Stimulated activated CD8-positive, alpha-beta memory T cell treated with anti-CD3 and anti-CD28 coated beads, Interleukin-15, amount 100 ng/mL, for 4 hours (primary cell): Measurements from ENCODE around the gene PDLIM7.
A peak's percentile ranks its signal among the peaks of the same experiment; 100 is the strongest.
"Not testable (repeated sequence)": the region's sequence is repeated elsewhere in the genome, so short reads cannot be mapped to it uniquely, and the experiment has no call there.

Source experiments
- DNase-seq, 2 donors: peaks; one replicate each; pipeline ENCODE4 v3.0.0-alpha.2; 2020; ENCODE audit warnings: low read depth in 2 of 2

The PDLIM7 gene, protein sequence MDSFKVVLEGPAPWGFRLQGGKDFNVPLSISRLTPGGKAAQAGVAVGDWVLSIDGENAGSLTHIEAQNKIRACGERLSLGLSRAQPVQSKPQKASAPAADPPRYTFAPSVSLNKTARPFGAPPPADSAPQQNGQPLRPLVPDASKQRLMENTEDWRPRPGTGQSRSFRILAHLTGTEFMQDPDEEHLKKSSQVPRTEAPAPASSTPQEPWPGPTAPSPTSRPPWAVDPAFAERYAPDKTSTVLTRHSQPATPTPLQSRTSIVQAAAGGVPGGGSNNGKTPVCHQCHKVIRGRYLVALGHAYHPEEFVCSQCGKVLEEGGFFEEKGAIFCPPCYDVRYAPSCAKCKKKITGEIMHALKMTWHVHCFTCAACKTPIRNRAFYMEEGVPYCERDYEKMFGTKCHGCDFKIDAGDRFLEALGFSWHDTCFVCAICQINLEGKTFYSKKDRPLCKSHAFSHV

DNA sequence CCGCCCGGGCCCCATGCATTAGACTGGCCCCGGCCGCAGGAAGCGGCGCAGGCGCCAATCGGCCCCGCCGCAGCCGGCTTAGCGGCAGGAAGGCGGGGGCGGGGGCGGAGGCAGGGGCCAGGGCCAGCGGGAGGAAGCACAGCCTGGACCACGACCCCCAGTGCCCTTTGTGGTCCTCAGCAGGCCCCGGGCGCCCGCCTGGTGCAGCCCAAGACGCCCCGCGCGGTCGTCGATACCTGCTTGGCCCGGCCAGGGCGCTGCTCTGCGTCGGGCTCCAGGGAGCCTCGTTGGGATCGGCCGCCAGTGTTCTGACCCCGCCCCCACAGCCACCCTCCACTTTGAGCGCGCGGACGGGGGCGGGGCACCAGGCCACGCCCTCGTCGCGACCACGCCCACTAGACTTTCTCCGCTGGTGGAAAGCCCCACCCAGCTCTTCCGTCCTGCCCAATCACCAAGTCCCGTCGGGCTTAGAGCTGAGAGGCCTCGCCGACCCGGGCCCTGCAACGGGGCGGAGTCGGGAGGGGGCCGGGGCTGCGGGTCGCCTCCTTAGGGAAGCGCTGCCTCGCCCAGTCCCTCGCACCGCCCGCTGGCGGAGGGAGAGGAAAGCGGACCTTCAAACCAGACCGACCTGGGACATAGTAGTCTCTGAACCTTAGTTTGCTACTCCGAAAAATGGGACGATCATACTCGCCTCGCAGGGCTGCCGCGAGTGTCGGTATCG is at the start of gene PDLIM7:
Gene PDLIM7 (minus strand): TSS at position 313 of the 721 bp plus-strand sequence. CDS start 1,092 bp downstream, outside the sequence.
- DNase-seq, result peak; percentile 79 to 82

GRCh38 chr5:177546258-177546741 is 48.9 kb upstream of the PDLIM7 start:
- DNase-seq, result no peak

DNA sequence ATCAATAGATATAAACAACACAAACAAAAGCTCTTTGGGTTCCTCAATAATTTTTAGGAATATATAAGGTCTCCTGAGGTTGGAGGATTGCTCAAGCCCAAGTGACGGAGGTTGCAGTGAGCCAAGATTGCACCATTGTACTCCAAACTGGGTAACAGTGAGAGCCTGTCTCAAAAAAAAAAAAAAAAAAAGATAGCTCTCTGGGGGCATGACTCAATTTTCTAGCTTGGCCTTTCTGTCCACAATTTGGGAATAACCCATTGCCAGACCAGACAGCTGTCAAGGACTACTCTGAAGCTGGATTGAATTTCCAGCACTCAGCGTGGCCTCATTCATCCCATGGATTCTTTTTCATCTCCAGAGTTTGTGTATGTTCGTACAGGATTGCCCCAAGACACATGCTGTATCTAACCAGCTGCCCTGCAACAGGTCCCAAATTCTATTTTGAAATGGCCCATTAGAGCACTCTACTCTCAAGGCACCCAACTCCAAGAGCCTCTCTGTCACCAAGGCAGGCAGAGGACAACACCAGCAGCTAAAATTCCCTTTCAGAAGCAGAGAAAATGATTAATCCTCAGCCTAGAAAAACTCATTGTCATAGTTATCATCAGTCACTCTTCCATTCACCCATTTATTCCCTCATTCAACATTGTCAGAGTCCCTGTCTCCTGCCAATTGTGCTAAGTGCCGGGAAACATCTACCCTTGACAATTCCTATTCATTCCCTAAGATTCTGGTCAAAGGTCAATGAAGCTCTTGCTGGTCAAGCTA is 48.3 kb upstream of the PDLIM7 start:
- DNase-seq, result no peak

DNA sequence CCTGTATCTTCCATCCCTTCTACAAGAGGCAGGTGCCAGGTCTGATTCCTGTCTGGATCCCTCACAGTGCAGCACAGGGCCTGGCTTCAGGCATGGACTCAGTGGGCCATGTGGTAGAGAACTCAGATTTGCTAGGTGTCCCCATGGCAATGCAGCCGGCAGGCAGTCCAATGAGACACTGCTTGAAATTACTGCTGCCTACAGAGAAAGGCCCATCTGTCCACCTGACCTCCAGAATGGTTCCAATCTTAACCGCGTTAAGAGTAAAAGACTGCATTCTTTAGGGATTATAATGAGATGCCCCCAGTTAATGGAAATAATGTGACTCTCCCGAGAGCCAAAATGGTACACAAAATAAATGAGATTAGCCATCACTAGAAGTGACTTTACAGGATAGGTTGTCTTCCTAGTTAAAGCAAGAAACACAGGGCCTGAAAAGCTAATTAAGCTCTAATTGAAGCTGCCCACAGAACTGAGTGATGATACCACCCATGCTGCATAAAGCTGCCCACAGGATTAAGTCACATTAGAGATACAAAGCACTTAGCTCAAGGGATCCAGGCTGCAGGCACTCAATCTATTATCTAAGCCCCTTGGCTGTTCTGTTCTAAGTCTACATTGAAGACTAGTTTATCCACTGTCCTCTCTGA is 45.5 kb upstream of the PDLIM7 start:
- no peak for DNase-seq

GRCh38 chr5:177540438-177540837 is 43.0 kb upstream of the PDLIM7 start:
- no peak for DNase-seq

DNA sequence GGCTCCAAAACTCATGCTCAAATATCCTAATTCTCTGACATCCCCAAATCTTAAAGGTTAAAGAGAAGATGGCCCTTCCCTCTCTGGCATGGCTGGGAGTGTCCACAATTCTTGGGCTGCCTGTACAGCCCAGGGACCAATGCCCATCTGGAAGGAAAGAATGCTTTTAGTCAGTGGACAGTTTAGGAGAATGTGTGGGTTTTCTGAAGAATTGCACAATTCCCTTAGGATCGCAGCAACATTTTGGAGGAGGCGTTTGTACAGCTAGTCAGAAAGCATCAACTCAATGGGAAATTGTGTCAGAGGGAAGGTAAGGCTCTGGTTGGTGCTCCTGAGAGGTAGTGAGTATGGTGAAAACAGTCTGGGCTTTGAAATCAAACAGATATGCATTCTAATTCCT is 42.0 kb upstream of the PDLIM7 start:
- no peak for DNase-seq

- no peak for DNase-seq
These were observed 41.5 kb upstream of the PDLIM7 start for GRCh38 chr5:177538876-177539275.

- no peak for DNase-seq
These were observed 40.3 kb upstream of the PDLIM7 start for GRCh38 chr5:177537389-177538361.

DNA sequence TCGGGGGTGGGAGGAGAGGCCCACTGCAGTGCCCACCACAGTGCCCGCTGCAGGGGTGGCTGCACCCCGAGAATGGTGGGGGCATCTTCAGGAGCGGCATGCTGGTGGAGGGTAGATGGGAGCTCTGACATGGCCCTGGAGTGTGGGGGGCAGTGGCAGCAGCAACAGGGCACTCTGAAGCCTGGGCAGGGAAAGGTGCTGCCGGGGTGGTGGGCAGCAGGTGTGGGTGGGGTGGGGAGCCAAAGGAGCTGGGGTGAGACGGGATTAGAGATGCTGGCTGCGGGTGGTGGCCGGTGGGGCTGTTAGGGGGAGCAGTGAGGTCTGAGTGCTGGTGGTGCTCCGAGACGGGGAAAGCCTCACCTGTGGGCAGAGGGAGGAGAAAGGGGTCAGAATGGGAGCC is 39.0 kb upstream of the PDLIM7 start:
- DNase-seq, result no peak

DNA sequence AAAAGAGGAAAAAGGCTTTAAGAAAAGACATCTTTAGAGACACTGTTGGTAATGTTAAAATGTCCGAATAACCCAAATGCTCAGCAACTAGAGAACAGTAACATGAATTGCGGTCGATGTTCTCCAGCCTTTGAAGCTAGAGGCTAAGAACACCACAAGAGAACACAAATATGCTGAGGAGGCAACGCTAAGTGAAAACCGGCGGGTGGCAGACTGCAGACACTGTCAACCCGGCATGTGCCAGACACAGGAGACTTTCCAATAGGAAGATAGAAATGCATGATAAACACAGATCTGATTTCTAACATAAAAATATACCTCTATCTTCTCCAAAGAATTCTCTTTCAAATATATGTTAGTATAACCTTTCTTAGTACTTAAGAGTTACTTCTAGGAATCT is 37.7 kb upstream of the PDLIM7 start:
- DNase-seq, result no peak

DNA sequence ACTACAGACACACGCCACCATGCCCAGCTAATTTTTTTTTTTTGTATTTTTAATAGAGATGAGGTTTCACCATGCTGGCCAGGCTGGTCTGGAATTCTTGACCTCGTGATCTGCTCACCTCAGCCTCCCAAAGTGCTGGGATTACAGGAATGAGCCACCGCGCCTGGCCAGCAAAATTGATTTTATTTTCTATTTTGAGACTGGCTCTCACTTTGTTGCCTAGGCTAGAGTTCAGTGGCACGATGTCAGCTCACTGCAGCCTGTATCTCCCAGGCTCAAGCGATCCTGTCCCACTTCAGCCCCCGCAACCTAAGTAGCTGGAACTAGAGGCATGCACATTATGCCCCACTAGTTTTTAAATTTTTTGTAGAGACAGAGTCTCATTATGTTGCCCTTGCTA is 37.0 kb upstream of the PDLIM7 start:
- DNase-seq, result not testable (repeated sequence)

DNA sequence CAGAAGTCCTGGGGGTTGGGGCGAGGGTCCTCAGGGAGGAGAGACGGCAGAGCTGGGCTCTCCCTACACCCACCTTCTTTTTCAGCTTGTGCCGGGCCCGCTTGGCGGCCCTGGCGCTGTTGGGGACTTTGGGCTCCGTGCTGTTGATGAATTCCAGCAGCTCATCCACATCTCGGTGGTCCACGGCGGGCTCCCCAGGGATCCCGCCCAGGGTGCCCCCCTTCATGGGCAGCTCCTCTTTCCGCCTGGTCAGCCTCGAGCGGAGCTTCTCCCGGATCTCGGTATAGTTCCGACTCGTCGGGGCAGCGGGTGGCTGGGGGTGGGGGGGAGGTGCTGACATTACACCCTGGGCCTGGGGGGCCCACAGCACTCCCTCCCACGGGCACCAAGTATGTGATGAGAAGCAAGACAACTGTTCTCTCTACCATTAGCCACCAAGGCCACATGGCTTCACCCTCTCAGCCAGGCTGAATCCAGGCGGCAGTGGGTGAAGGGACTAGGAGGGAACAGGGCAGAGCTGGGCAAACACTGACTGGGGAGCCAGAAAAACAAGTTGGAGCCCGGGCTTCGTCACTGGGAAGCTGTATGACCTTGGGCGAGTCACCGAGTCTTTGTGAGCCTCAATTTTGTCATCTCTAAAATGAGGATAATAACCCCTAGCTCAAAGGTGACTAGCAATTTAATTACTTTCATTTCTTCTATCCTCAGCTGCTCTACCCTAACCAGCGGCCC is 34.0 kb upstream of the PDLIM7 start:
- no peak for DNase-seq

- no peak for DNase-seq
These were observed 33.2 kb upstream of the PDLIM7 start for GRCh38 chr5:177530638-177531037.

GRCh38 chr5:177529247-177530203 is 32.1 kb upstream of the PDLIM7 start:
- DNase-seq, result no peak

DNA sequence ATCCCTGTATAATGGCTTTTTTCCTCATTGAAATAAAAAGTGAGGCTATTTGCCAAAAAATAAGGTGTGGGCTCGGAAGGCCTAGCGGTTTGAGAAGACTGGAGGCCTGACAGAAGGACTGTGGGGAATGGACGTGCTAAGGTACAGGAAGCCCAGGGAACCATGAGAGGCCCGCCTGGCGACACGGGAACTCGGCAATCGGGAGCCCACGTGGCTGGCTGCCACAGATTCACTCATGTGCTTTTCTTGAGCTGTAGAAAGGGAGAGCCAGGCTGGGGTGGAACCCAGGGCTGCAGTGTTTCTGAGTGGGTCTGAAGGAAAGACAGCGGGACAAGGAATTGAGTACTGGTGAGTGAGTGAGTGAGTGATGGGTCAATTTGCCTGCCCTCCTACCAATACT is 31.2 kb upstream of the PDLIM7 start:
- no peak for DNase-seq

DNA sequence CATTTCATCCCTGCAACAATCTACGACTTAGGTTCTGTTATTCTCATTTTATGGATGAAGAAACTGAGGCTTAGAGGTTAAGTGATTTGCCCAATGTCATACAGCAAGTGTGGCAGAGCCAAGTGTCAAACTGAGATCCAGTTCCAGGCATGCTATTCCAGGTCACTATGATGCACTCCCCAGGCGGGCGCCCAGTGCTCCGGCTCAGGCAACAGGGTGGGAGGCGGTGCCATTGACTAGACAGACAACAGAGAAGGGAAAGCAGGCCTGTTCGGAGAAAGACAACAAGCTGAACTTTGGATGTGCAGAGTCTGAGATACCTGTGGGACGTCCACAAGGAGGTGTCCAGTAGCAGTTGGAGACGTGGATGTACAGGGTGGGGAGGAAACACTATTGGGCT is 30.2 kb upstream of the PDLIM7 start:
- no peak for DNase-seq

GRCh38 chr5:177526791-177527190 is 29.4 kb upstream of the PDLIM7 start:
- DNase-seq, result no peak

- DNase-seq, result no peak
These were observed 28.8 kb upstream of the PDLIM7 start for GRCh38 chr5:177526191-177526590.
